Measurements from ENCODE around the gene PON2.

Gene PON2

DNA sequence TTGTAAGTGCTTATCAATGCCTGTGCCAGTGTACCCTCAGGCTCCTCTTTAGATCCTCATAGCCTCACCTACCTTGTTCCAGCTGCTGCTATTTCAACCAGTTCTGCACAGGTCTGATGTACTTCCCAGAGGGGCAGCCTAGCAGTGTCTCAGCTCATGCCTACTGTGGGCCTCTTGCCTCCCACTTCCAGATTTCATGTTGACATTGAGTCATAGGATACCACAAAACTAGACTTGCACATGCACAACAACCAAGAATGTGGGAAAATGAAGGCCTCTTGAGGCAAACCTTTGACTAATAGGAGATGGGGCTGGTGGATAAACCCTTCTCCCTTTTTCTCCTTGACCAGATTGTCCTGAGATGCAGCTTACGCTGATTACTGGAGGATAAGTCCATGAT is 69.7 kb downstream of the PON2 start:
- DNase-seq: no peak
- Mint-ChIP-seq H3K4me3 (no peak overlapping the region), H3K27me3 (peaks cover 12% of the 10 kb centered on the region), H3K27ac (no peak overlapping the region), H3K9me3 (no peaks in the 10 kb centered on the region), H3K4me1 (ENCODE audit: low read depth) (no peaks in the 10 kb centered on the region), H3K36me3 (ENCODE audit: low read depth) (no peaks in the 10 kb centered on the region)

DNA sequence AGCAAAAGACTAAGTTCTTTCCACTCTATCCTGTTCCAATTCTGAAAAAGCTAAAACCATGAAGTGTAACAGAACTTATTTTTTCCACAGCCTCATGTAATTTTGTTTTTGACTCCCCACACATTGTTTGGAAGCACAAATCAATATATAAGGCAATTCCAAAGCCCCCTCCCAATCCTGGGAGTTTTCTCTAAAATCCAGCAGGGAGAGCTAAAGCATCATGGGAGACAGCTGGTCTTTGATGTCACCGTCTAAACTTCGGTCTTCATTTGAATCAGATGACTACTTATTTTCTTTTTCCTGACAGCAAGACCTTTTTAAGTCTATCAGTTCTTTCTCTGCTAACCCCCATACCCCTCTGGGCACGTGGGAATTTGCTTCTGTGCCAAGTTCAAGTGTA is 77.2 kb downstream of the PON2 start:
- no peaks in the 10 kb centered on the region for H3K36me3 Mint-ChIP-seq (ENCODE audit: low read depth)
- no peak overlapping the region for H3K4me3 Mint-ChIP-seq
- peaks cover 4% of the 10 kb centered on the region for H3K9me3 Mint-ChIP-seq
- no peak for DNase-seq
- H3K27ac Mint-ChIP-seq: no peak overlapping the region
- no peaks in the 10 kb centered on the region for H3K4me1 Mint-ChIP-seq (ENCODE audit: low read depth)
- no peaks in the 10 kb centered on the region for H3K27me3 Mint-ChIP-seq
